Stomach (tissue), 9 donors: ENCODE data around the gene TNS1. TPM values are rescaled to one million over a fixed set of nuclear protein-coding genes. Genes with fewer than 3 reads are reported as not detected.

Experiments used
- DNase-seq, 2 donors: peaks; one replicate each; pipeline versions ENCODE4 v3.0.0 to v3.0.0-alpha.2; 2013 to 2019
- H3K27ac ChIP-seq, 5 donors: fragments of 200-600 bp in 4 of 5; sonication (generic) in 4 of 5; one replicate each; pipeline ENCODE4 v1.5.1; 2013 to 2019; ENCODE audit warnings: mild to moderate bottlenecking in 1 of 5, moderate library complexity in 1 of 5
- H3K27me3 ChIP-seq, 3 donors: fragments of 200-600 bp; sonication (generic); one replicate each; pipeline ENCODE4 v1.5.1; 2017 to 2019; ENCODE audit warnings: mixed run types in 1 of 3
- H3K36me3 ChIP-seq, 4 donors: fragments of 200-600 bp; sonication (generic); 1 replicate in 3 of 4; 2 replicates in 1 of 4; pipeline ENCODE4 v1.5.1; 2016 to 2019
- H3K4me1 ChIP-seq, 4 donors: fragments of 200-600 bp; sonication (generic); one replicate each; pipeline ENCODE4 v1.5.1; 2016 to 2019
- H3K4me3 ChIP-seq, 4 donors: fragments of 200-600 bp; sonication (generic) in 3 of 4; one replicate each; pipeline ENCODE4 v1.5.1; 2016 to 2019; ENCODE audit warnings: mild to moderate bottlenecking in 1 of 4
- H3K9me3 ChIP-seq, 4 donors: fragments of 200-600 bp; sonication (generic); one replicate each; pipeline ENCODE4 v1.5.1; 2016 to 2019
- CTCF ChIP-seq, 7 experiments: fragments of 450-650 bp in 4 of 7; fragments of 200-600 bp in 3 of 7; sonication (generic) in 3 of 7; IDR thresholded peaks; one replicate each; pipeline ENCODE4 v1.5.1; 2016 to 2019; ENCODE audit warnings: antibody characterized with exemption in 7 of 7, control low read depth in 2 of 7, mild to moderate bottlenecking in 1 of 7
- EP300 ChIP-seq: sonication (generic); formaldehyde crosslinking; IDR thresholded peaks from one replicate; pipeline ENCODE4 v1.6.1; 2017; ENCODE audit warnings: antibody characterized with exemption
- POLR2A ChIP-seq, 4 donors: fragments of 450-650 bp; IDR thresholded peaks; one replicate each; pipeline ENCODE4 v1.6.1; 2016; ENCODE audit warnings: antibody characterized with exemption in 4 of 4, control low read depth in 2 of 4, mild to moderate bottlenecking in 1 of 4, moderate library complexity in 1 of 4
- POLR2AphosphoS5 ChIP-seq, 3 donors: sonication (generic); formaldehyde crosslinking; IDR thresholded peaks; one replicate each; pipeline ENCODE4 v1.6.1; 2016; ENCODE audit warnings: antibody characterized with exemption in 3 of 3
- WGBS, 5 donors: extraction: QIAGEN DNeasy Blood & Tissue Kit in 3 of 5; methylation state at CpG; one replicate each; pipeline versions ENCODE4 v1.1.5 to v1.1.7; 2013 to 2018; 5-methylcytosine and 5-hydroxymethylcytosine counted together
- intact Hi-C: fragments of 100-400 bp; cut with DNase I; formaldehyde crosslinking; loops from one replicate; pipeline ENCODE4 v1.15.1; 2023; ENCODE audit warnings: low total_unique reads
- polyA plus RNA-seq, 3 donors: library from polyadenylated mRNA; stranded (reverse); fragments of 200-250 nt; gene quantifications; one replicate each; pipeline ENCODE4 v1.2.3, GENCODE V29; 2013
- total RNA-seq, 5 donors: library from RNA; depleted of rRNA; stranded (reverse); fragments of >200 nt; gene quantifications; one replicate each; pipeline versions ENCODE4 v1.1.0 to v1.2.3, GENCODE V29; 2014 to 2016
- donor health status: healthy with polysubstance abuse.
- donor health status: Bipolar disorder and iron deficiency.
- donor health status: healthy.

Gene TNS1
- total and polyA plus RNA-seq, 8 donors: 18.5 to 682 (median 160) TPM

DNA sequence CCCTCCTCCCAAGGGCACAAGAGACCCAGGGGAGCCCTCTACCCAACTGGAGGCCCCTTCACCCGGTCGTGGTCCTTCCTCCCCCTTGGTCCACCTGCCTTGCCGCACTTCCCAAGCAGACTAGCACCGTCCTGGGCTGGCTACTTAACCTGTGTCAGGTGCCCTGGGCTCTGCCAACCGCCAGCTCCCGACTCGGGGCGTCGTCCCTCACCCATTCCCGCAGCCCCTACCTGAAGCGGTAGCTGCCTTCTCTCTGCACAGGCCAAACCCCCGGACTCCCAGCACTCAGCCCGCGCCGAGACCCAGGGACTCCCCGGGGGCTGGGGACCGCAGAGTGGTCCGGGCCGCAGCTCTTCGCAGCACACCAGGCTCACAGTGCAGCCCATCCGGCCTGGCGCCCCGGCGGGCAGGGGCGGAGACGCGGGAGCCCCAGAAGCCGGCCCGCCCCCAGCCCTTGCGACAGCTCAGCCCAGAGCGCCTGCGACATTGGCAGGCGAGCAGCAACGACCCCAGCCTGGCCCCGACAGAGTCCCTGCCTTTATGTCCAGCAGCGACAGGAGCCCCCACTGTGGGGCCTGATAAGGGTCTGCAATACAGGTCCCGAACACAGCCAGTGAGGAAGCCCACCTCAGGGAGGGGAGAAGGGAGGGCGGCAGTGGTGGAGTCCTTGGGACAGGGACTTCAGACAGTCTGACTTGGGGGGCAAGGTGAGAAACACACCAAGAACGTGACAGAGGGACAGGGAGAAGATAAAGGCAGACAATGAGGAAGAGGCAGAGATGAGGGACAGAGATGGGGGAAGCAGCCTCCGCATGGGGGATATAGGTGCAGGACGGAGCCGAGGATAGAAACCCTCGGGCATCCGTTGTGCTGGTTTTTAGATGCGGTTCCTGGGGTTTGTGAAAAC lies 31.0 kb upstream of the TNS1 start:
- no peak for TF ChIP-seq POLR2AphosphoS5 (IDR thresholded peaks at IDR 0.05)
- TF ChIP-seq POLR2A (IDR thresholded peaks at IDR 0.05): no peak
- TF ChIP-seq CTCF (IDR thresholded peaks at IDR 0.05): no peak
- TF ChIP-seq EP300: no peak
- Histone ChIP-seq H3K9me3 (no peaks in the 10 kb centered on the region), H3K36me3 (no peaks in the 10 kb centered on the region), H3K4me3 (peak overlapping the region in 2 of 4 donors; percentile 19 to 40), H3K27ac (no peak overlapping the region), H3K27me3 (peaks cover 0 to 11% (median 3%) of the 10 kb centered on the region in 3 donors), H3K4me1 (peaks cover 14 to 33% (median 25%) of the 10 kb centered on the region in 4 donors)
- peak in 1 of 2 donors; percentile 52 for DNase-seq
- 28 to 49% (median 36%) methylated on average over 18 to 45 of the region's 45 CpGs for WGBS, 5 donors
- intact Hi-C loops: loop anchor here (10.0 kb wide), 1 partner anchor 249 kb away; no protein-coding TSS in a partner anchor

- H3K36me3 ChIP-seq: no peaks in the 10 kb centered on the region
- 38 to 58% (median 42%) methylated on average over 1 of the region's 1 CpG for WGBS, 5 donors
- H3K4me3 ChIP-seq: no peak overlapping the region
- H3K27ac ChIP-seq: no peak overlapping the region
- DNase-seq: no peak
- peaks cover 0 to 11% (median 3%) of the 10 kb centered on the region in 3 donors for H3K27me3 ChIP-seq
- no peaks in the 10 kb centered on the region for H3K9me3 ChIP-seq
- H3K4me1 ChIP-seq: peaks cover 18 to 40% (median 31%) of the 10 kb centered on the region in 4 donors
- intact Hi-C loops: loop anchor here (10.0 kb wide), 1 partner anchor 248 kb away; no protein-coding TSS in a partner anchor
- TF ChIP-seq POLR2A (IDR thresholded peaks at IDR 0.05) (no peak), EP300 (no peak), CTCF (IDR thresholded peaks at IDR 0.05) (no peak)
Observed at GRCh38 chr2:218033208-218033589, 30.4 kb upstream of the TNS1 start.

DNA sequence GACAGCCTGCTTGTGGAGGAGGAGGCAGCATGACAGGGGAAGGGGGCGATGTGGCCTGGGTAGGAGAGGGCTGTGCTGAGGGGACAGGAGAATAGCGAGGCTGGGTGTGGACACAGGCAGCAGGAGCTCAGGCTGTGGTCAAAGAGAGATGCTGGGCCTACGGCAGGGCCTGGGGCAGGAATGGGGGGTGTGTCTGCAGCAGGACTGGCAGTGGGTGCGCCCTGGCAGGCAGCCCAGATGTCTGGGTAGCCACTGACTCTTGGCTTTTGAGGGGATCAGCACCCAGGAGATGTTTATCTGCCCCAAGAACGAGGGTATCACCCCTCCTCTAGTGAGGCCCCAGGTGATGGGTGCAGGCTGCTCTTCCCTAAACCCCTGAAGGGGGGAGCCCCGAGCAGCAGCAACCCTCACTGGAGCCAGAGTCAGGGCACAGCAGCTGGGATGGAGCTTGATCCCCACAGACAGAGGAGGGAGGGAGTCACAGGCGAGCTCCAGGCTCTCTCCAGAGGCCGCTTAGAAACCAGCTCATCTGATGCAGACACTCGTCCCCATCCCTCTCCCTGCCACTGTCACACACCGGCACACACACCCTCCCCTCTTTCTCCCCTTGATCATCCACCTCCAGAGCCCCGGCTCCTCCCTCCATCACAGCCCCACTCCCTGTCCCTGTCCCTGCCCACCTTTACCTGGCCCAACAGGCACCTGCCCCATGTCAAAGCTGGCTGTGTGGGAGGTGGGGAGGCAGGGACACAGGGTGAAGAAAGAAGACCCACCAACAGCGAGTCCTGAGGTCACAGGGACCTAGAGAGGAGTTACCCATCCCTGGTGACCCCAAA lies 29.8 kb upstream of the TNS1 start:
- TF ChIP-seq POLR2AphosphoS5 (IDR thresholded peaks at IDR 0.05) (no peak), CTCF (IDR thresholded peaks at IDR 0.05) (no peak), POLR2A (IDR thresholded peaks at IDR 0.05) (no peak), EP300 (no peak)
- no peak overlapping the region for H3K27ac ChIP-seq
- peaks cover 0 to 11% (median 3%) of the 10 kb centered on the region in 3 donors for H3K27me3 ChIP-seq
- WGBS, 5 donors: 62 to 75% (median 72%) methylated on average over 12 of the region's 12 CpGs
- no peaks in the 10 kb centered on the region for H3K9me3 ChIP-seq
- intact Hi-C loops: loop anchor here (10.0 kb wide), 1 partner anchor 248 kb away; no protein-coding TSS in a partner anchor
- no peak overlapping the region for H3K4me3 ChIP-seq
- DNase-seq: peak in 1 of 2 donors; percentile 29
- H3K36me3 ChIP-seq: no peaks in the 10 kb centered on the region
- peaks cover 18 to 46% (median 37%) of the 10 kb centered on the region in 4 donors for H3K4me1 ChIP-seq

DNA sequence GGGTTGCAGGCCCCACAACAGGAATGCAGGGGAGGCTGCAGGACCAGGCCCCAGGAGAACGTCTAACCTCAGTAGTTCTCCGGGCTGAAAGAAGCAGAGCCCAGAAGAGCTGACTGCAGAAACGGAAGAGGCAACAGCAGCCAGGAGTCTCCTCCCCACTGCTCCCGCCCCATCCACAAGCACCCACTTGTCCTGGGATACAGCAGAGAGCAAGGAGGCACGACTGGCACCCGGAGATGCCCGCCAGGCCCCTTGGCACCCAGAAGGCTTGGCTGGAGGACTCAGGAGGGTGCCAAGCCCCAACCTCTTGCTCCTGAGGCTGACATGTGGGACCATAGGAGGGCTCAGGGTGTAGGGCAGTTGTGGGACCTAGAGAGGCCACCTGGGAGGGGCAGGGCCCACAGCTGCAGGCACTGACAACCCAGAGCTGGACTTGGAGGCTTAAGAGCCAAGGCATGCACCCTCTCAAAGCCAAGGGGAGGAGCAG lies 29.0 kb upstream of the TNS1 start:
- Histone ChIP-seq H3K4me3 (no peak overlapping the region), H3K27me3 (peaks cover 0 to 11% (median 3%) of the 10 kb centered on the region in 3 donors), H3K9me3 (no peaks in the 10 kb centered on the region), H3K27ac (no peak overlapping the region), H3K36me3 (no peaks in the 10 kb centered on the region), H3K4me1 (peaks cover 18 to 54% (median 44%) of the 10 kb centered on the region in 4 donors)
- DNase-seq: no peak
- WGBS, 5 donors: 86 to 98% (median 90%) methylated on average over 7 of the region's 7 CpGs
- TF ChIP-seq CTCF (IDR thresholded peaks at IDR 0.05): no peak
- no peak for TF ChIP-seq POLR2AphosphoS5 (IDR thresholded peaks at IDR 0.05)
- no peak for TF ChIP-seq POLR2A (IDR thresholded peaks at IDR 0.05)
- TF ChIP-seq EP300: no peak
- intact Hi-C loops: loop anchor here (10.0 kb wide), 1 partner anchor 247 kb away; no protein-coding TSS in a partner anchor
